ENCODE results near the gene EHHADH.

The EHHADH gene

GRCh38 chr3:185188816-185189215 lies 65.0 kb downstream of the EHHADH start:
- no peak for DNase-seq

- no peak for DNase-seq
Measured at GRCh38 chr3:185187391-185187790, 66.5 kb downstream of the EHHADH start.

GRCh38 chr3:185176750-185177359 lies 77.0 kb downstream of the EHHADH start:
- peak; percentile 9 for DNase-seq

- DNase-seq = no peak
Measured at GRCh38 chr3:185175370-185175987, 78.4 kb downstream of the EHHADH start.

- no peak for DNase-seq
Measured at GRCh38 chr3:185172086-185173049, 81.5 kb downstream of the EHHADH start.

GRCh38 chr3:185164428-185165217 lies 89.2 kb downstream of the EHHADH start:
- no peak for DNase-seq

GRCh38 chr3:185162634-185163033 lies 91.2 kb downstream of the EHHADH start:
- DNase-seq = no peak

- DNase-seq = no peak
Measured at GRCh38 chr3:185161761-185162160, 92.1 kb downstream of the EHHADH start.

- no peak for DNase-seq
Measured at GRCh38 chr3:185157347-185157746, 96.5 kb downstream of the EHHADH start.

GRCh38 chr3:185155678-185156077 lies 98.2 kb downstream of the EHHADH start:
- DNase-seq = no peak

GRCh38 chr3:185153861-185154629 lies 99.8 kb downstream of the EHHADH start:
- no peak for DNase-seq

GRCh38 chr3:185153171-185153771 lies 100.6 kb downstream of the EHHADH start:
- DNase-seq = no peak

GRCh38 chr3:185152410-185153170 lies 101.3 kb downstream of the EHHADH start, which contains the start of gene C3orf70:
Gene C3orf70 (minus strand): TSS chr3:185153060. CDS start chr3:185152823, 237 bp downstream.
- peak; percentile 11 for DNase-seq

- DNase-seq = no peak
Measured at GRCh38 chr3:185151964-185152409, 101.9 kb downstream of the EHHADH start.

GRCh38 chr3:185151101-185151963 lies 102.5 kb downstream of the EHHADH start:
- DNase-seq = no peak

GRCh38 chr3:185150561-185150960 lies 103.3 kb downstream of the EHHADH start:
- DNase-seq = no peak

- no peak for DNase-seq
Measured at GRCh38 chr3:185149591-185149990, 104.3 kb downstream of the EHHADH start.

- DNase-seq = no peak
Measured at GRCh38 chr3:185145511-185145910, 108.3 kb downstream of the EHHADH start.

- no peak for DNase-seq
Measured at GRCh38 chr3:185144784-185145183, 109.1 kb downstream of the EHHADH start.
